ENCODE measurements around the gene DPYSL4.

The DPYSL4 gene

GRCh38 chr10:132209978-132210530 lies 23.3 kb downstream of the DPYSL4 start:
- no peaks in the 10 kb centered on the region for H3K36me3 ChIP-seq (ENCODE audit: insufficient read depth)
- no peak overlapping the region for H3K9ac ChIP-seq
- no peak overlapping the region for H3K27ac ChIP-seq
- no peak overlapping the region for H3K4me2 ChIP-seq
- H3K79me2 ChIP-seq (ENCODE audit: insufficient read depth, low read depth) = no peaks in the 10 kb centered on the region
- H4K20me1 ChIP-seq (ENCODE audit: insufficient read depth) = no peaks in the 10 kb centered on the region
- H3K4me3 ChIP-seq (IDR thresholded peaks at IDR 0.05; ENCODE audit: insufficient read depth, low read depth, low read length) = no peak overlapping the region
- no peaks in the 10 kb centered on the region for H3K4me1 ChIP-seq (ENCODE audit: low read depth, poor library complexity, severe bottlenecking)
- no peak for TF ChIP-seq CTCF (conservative IDR thresholded peaks at IDR 0.05; ENCODE audit: low read depth, low read length)
- no peak overlapping the region for H2AFZ ChIP-seq (ENCODE audit: low read depth)
- peaks cover 13% of the 10 kb centered on the region; the same call in 1 of the 2 replicates for H3K27me3 ChIP-seq (ENCODE audit: insufficient read depth, low read depth)

- no peaks in the 10 kb centered on the region for H3K79me2 ChIP-seq (ENCODE audit: insufficient read depth, low read depth)
- H3K4me1 ChIP-seq (ENCODE audit: low read depth, poor library complexity, severe bottlenecking) = no peaks in the 10 kb centered on the region
- no peak for TF ChIP-seq CTCF (conservative IDR thresholded peaks at IDR 0.05; ENCODE audit: low read depth, low read length)
- no peak overlapping the region for H3K4me3 ChIP-seq (IDR thresholded peaks at IDR 0.05; ENCODE audit: insufficient read depth, low read depth, low read length)
- no peak overlapping the region for H3K9ac ChIP-seq
- H2AFZ ChIP-seq (ENCODE audit: low read depth) = no peak overlapping the region
- H3K27ac ChIP-seq = no peak overlapping the region
- peaks cover 13% of the 10 kb centered on the region; the same call in 1 of the 2 replicates for H3K27me3 ChIP-seq (ENCODE audit: insufficient read depth, low read depth)
- H4K20me1 ChIP-seq (ENCODE audit: insufficient read depth) = no peaks in the 10 kb centered on the region
- H3K4me2 ChIP-seq = no peak overlapping the region
- H3K36me3 ChIP-seq (ENCODE audit: insufficient read depth) = no peaks in the 10 kb centered on the region
These were observed 24.0 kb downstream of the DPYSL4 start for GRCh38 chr10:132210766-132211165.

DNA sequence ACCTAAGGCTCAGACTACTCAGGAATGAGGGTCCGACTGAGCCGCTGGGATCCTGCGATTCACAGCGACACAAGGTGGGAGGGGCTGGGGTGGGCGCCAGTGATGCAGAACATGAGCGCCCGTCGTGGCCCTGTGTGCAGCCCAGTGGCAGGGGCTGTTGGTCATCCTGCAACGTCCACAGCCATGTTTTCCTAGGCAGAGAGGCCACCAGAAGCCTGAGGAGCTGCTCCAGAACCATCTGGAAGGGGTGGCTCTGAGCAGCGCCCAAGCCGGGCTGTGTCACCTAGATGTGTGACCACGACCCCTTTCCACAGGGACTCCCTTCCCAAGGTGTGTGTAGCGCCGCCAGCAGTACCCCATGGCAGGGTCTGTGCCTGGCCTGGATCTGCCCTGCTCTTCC lies 24.5 kb downstream of the DPYSL4 start:
- no peak overlapping the region for H3K9ac ChIP-seq
- H3K27ac ChIP-seq = no peak overlapping the region
- H2AFZ ChIP-seq (ENCODE audit: low read depth) = no peak overlapping the region
- H4K20me1 ChIP-seq (ENCODE audit: insufficient read depth) = no peaks in the 10 kb centered on the region
- H3K79me2 ChIP-seq (ENCODE audit: insufficient read depth, low read depth) = no peaks in the 10 kb centered on the region
- peaks cover 13% of the 10 kb centered on the region; the same call in 1 of the 2 replicates for H3K27me3 ChIP-seq (ENCODE audit: insufficient read depth, low read depth)
- no peaks in the 10 kb centered on the region for H3K4me1 ChIP-seq (ENCODE audit: low read depth, poor library complexity, severe bottlenecking)
- no peak overlapping the region for H3K4me3 ChIP-seq (IDR thresholded peaks at IDR 0.05; ENCODE audit: insufficient read depth, low read depth, low read length)
- no peaks in the 10 kb centered on the region for H3K36me3 ChIP-seq (ENCODE audit: insufficient read depth)
- no peak overlapping the region for H3K4me2 ChIP-seq
- no peak for TF ChIP-seq CTCF (conservative IDR thresholded peaks at IDR 0.05; ENCODE audit: low read depth, low read length)

DNA sequence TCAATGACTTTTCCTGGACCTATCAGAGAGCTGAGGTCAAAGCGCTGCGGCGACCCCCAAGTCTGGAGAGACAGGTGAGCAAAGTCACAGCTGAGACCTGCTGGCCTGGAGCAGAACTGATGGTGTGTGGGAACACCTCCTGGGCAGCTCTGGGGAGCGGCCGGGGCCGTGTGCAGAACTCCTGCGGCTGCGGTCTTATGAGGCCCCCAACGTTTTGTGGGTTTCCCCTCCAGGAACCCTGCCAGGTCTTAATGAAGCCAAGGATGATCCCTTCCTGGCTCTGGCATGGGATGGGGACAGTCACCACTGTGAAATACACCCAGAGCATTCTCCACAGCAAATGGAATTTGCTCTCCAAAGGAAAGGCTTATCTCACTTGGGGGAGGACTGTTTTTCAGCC lies 26.1 kb downstream of the DPYSL4 start:
- no peaks in the 10 kb centered on the region for H3K4me1 ChIP-seq (ENCODE audit: low read depth, poor library complexity, severe bottlenecking)
- no peaks in the 10 kb centered on the region for H3K79me2 ChIP-seq (ENCODE audit: insufficient read depth, low read depth)
- no peak overlapping the region for H3K4me2 ChIP-seq
- H3K27ac ChIP-seq = no peak overlapping the region
- peaks cover 13% of the 10 kb centered on the region; the same call in 1 of the 2 replicates for H3K27me3 ChIP-seq (ENCODE audit: insufficient read depth, low read depth)
- no peak overlapping the region for H3K9ac ChIP-seq
- TF ChIP-seq CTCF (conservative IDR thresholded peaks at IDR 0.05; ENCODE audit: low read depth, low read length) = no peak
- H3K36me3 ChIP-seq (ENCODE audit: insufficient read depth) = no peaks in the 10 kb centered on the region
- H2AFZ ChIP-seq (ENCODE audit: low read depth) = no peak overlapping the region
- H4K20me1 ChIP-seq (ENCODE audit: insufficient read depth) = no peaks in the 10 kb centered on the region
- no peak overlapping the region for H3K4me3 ChIP-seq (IDR thresholded peaks at IDR 0.05; ENCODE audit: insufficient read depth, low read depth, low read length)
